SK-N-SH treated with all-trans-retinoic acid at 6 μM for 48 hours (cell line): ENCODE measurements around the gene SCAPER.

Experiments used
- ATAC-seq: fragments of 200-7000 bp; cut with Tn5 transposase; 3 replicates; pipeline ENCODE4 v1.9.1; 2020; ENCODE audit warnings: mild to moderate bottlenecking, moderate library complexity
- BACH2 ChIP-seq: fragments of 250-450 bp; sonication (Bioruptor Pico); IDR thresholded peaks from 2 replicates; pipeline ENCODE4 v1.9.0; 2021; ENCODE audit warnings: mild to moderate bottlenecking, borderline replicate concordance
- CSDC2 ChIP-seq: fragments of 250-450 bp; sonication (Bioruptor Pico); IDR thresholded peaks from 2 replicates; pipeline ENCODE4 v1.5.0; 2020; ENCODE audit warnings: mild to moderate bottlenecking, moderate library complexity
- GLIS3 ChIP-seq: fragments of 250-450 bp; sonication (Bioruptor Pico); IDR thresholded peaks from 2 replicates; pipeline ENCODE4 v1.5.0; 2020; ENCODE audit warnings: mild to moderate bottlenecking, moderate library complexity
- ISL1 ChIP-seq: fragments of 250-450 bp; sonication (Bioruptor Pico); IDR thresholded peaks from 2 replicates; pipeline ENCODE4 v2.1.2; 2022; ENCODE audit warnings: mild to moderate bottlenecking, moderate library complexity
- OSR1 ChIP-seq: fragments of 250-450 bp; sonication (Bioruptor Pico); IDR thresholded peaks from 2 replicates; pipeline ENCODE4 v1.8.0; 2022; ENCODE audit warnings: moderate library complexity, mild to moderate bottlenecking, inconsistent platforms
- PPARA ChIP-seq: fragments of 250-450 bp; sonication (Bioruptor Pico); IDR thresholded peaks from 2 replicates; pipeline ENCODE4 v1.5.0; 2020; ENCODE audit warnings: mild to moderate bottlenecking, borderline replicate concordance
- RARB ChIP-seq: fragments of 250-450 bp; sonication (Bioruptor Pico); IDR thresholded peaks from 2 replicates; pipeline ENCODE4 v1.8.0; 2021; ENCODE audit warnings: mild to moderate bottlenecking, moderate library complexity
- TCF4 ChIP-seq: fragments of 250-450 bp; sonication (Bioruptor Pico); IDR thresholded peaks from 2 replicates; pipeline ENCODE4 v1.8.0; 2021; ENCODE audit warnings: mild to moderate bottlenecking, moderate library complexity, borderline replicate concordance
- TOX ChIP-seq: fragments of 250-450 bp; sonication (Bioruptor Pico); IDR thresholded peaks from 2 replicates; pipeline ENCODE4 v1.8.0; 2021; ENCODE audit warnings: mild to moderate bottlenecking, moderate library complexity, borderline replicate concordance
- ZFP3 ChIP-seq: fragments of 250-450 bp; sonication (Bioruptor Pico); IDR thresholded peaks from 2 replicates; pipeline ENCODE4 v1.5.0; 2020; ENCODE audit warnings: mild to moderate bottlenecking, moderate library complexity
- ZFP30 ChIP-seq: fragments of 450-650 bp; formaldehyde crosslinking; IDR thresholded peaks from 2 replicates; pipeline ENCODE4 v1.5.0; 2022; ENCODE audit warnings: mild to moderate bottlenecking, moderate library complexity
- ZNF565 ChIP-seq: fragments of 450-650 bp; formaldehyde crosslinking; conservative IDR thresholded peaks from 2 replicates; pipeline ENCODE4 v1.5.0; 2020; ENCODE audit warnings: low read depth, mild to moderate bottlenecking, moderate library complexity
- ZNF8 ChIP-seq: fragments of 450-650 bp; formaldehyde crosslinking; IDR thresholded peaks from 2 replicates; pipeline ENCODE4 v1.5.0; 2020; ENCODE audit warnings: mild to moderate bottlenecking, moderate library complexity
- TF ChIP-seq, protein P1 (sequence below): fragments of 250-450 bp; sonication (Bioruptor Pico); IDR thresholded peaks from 2 replicates; pipeline ENCODE4 v1.8.0; 2021; ENCODE audit warnings: low read depth, mild to moderate bottlenecking, moderate library complexity, borderline replicate concordance
- TF ChIP-seq, protein P2 (sequence below): fragments of 250-450 bp; sonication (Bioruptor Pico); IDR thresholded peaks from 2 replicates; pipeline ENCODE4 v1.8.0; 2020; ENCODE audit warnings: mild to moderate bottlenecking, moderate library complexity, borderline replicate concordance
- TF ChIP-seq, protein P3 (sequence below): fragments of 250-450 bp; sonication (Bioruptor Pico); IDR thresholded peaks from 2 replicates; pipeline ENCODE4 v1.5.0; 2020; ENCODE audit warnings: mild to moderate bottlenecking, moderate library complexity
- TF ChIP-seq, protein P4 (sequence below): fragments of 250-450 bp; sonication (Bioruptor Pico); IDR thresholded peaks from 2 replicates; pipeline ENCODE4 v1.5.1; 2021; ENCODE audit warnings: mild to moderate bottlenecking, moderate library complexity
- TF ChIP-seq, protein P5 (sequence below): fragments of 250-450 bp; sonication (Bioruptor Pico); IDR thresholded peaks from 2 replicates; pipeline ENCODE4 v1.5.1; 2020; ENCODE audit warnings: low read depth, mild to moderate bottlenecking, moderate library complexity

Gene SCAPER

DNA sequence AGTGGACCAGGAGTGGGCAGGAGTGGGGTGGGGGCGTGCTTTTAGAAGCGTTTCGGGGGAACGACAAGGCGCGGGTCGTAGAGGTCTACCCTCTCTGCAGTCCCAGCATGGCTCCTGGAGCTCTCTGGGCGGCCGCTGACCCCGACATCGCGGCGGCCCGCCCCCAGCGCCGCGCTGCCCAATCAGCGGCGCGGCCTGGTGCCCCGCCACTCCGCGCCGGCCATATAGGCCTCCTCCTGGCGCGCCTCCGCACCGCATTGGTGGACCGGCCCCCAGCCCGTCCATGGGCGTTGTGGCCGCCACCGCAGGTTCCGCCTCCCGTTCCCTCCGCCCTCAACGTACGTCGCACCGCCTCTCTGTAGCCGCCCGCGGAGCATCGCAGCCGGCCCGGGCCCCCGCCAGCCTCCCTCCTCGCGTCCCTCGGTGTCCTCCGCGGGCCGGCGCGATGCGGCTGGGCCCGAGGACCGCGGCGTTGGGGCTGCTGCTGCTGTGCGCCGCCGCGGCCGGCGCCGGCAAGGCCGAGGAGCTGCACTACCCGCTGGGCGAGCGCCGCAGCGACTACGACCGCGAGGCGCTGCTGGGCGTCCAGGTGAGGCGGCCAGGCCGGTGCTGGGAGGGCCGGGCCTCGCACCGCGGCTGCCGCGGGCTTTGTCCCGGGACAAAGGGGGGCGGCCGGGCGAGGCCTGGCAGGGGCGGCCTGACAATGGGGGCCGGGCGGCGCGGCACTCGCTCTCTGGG is 26.4 kb upstream of the SCAPER start, which contains the start of gene RCN2 (continued):
- TF ChIP-seq, protein P1, sequence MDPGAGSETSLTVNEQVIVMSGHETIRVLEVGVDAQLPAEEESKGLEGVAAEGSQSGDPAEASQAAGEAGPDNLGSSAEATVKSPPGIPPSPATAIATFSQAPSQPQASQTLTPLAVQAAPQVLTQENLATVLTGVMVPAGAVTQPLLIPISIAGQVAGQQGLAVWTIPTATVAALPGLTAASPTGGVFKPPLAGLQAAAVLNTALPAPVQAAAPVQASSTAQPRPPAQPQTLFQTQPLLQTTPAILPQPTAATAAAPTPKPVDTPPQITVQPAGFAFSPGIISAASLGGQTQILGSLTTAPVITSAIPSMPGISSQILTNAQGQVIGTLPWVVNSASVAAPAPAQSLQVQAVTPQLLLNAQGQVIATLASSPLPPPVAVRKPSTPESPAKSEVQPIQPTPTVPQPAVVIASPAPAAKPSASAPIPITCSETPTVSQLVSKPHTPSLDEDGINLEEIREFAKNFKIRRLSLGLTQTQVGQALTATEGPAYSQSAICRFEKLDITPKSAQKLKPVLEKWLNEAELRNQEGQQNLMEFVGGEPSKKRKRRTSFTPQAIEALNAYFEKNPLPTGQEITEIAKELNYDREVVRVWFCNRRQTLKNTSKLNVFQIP: no peak
- no peak for TF ChIP-seq ZNF8 (CRISPR knock-in tag)
- TF ChIP-seq ISL1 (CRISPR knock-in tag): no peak
- no peak for TF ChIP-seq ZFP3 (CRISPR knock-in tag)
- no peak for TF ChIP-seq TOX (CRISPR knock-in tag)
- TF ChIP-seq, all 23 proteins: peak for 0

DNA sequence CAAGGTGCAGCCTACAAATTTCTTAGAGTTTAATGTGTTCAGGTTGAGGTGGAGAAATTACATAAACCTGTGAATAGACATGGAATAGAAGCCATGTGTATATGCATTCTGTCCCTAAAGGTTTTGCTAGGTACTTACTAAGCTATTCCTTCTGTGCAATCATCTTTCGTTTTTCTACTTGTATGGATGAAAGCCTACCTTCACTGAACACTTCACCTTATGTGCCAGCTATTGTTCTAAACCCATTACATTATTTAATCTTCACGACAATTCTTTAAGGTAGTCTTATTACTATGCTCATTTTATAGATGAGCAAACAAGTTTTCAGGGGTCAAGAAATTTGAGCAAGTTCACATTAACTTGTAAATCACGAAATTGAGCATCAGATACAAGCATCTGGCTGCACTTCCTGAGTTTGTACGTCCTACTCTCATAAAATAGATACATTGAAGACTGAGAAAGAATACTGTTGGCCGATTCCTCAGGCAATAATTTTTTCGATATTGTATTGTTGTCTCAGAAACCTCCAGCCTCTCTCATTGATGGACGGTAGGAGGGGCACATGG is 25.8 kb upstream of the SCAPER start:
- no peak for ATAC-seq
- TF ChIP-seq, protein P2, sequence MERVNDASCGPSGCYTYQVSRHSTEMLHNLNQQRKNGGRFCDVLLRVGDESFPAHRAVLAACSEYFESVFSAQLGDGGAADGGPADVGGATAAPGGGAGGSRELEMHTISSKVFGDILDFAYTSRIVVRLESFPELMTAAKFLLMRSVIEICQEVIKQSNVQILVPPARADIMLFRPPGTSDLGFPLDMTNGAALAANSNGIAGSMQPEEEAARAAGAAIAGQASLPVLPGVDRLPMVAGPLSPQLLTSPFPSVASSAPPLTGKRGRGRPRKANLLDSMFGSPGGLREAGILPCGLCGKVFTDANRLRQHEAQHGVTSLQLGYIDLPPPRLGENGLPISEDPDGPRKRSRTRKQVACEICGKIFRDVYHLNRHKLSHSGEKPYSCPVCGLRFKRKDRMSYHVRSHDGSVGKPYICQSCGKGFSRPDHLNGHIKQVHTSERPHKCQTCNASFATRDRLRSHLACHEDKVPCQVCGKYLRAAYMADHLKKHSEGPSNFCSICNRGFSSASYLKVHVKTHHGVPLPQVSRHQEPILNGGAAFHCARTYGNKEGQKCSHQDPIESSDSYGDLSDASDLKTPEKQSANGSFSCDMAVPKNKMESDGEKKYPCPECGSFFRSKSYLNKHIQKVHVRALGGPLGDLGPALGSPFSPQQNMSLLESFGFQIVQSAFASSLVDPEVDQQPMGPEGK (CRISPR knock-in tag): no peak
- no peak for TF ChIP-seq ISL1 (CRISPR knock-in tag)
- TF ChIP-seq, protein P3, sequence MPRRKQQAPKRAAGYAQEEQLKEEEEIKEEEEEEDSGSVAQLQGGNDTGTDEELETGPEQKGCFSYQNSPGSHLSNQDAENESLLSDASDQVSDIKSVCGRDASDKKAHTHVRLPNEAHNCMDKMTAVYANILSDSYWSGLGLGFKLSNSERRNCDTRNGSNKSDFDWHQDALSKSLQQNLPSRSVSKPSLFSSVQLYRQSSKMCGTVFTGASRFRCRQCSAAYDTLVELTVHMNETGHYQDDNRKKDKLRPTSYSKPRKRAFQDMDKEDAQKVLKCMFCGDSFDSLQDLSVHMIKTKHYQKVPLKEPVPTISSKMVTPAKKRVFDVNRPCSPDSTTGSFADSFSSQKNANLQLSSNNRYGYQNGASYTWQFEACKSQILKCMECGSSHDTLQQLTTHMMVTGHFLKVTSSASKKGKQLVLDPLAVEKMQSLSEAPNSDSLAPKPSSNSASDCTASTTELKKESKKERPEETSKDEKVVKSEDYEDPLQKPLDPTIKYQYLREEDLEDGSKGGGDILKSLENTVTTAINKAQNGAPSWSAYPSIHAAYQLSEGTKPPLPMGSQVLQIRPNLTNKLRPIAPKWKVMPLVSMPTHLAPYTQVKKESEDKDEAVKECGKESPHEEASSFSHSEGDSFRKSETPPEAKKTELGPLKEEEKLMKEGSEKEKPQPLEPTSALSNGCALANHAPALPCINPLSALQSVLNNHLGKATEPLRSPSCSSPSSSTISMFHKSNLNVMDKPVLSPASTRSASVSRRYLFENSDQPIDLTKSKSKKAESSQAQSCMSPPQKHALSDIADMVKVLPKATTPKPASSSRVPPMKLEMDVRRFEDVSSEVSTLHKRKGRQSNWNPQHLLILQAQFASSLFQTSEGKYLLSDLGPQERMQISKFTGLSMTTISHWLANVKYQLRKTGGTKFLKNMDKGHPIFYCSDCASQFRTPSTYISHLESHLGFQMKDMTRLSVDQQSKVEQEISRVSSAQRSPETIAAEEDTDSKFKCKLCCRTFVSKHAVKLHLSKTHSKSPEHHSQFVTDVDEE (CRISPR knock-in tag): no peak
- TF ChIP-seq TCF4 (CRISPR knock-in tag): no peak
- no peak for TF ChIP-seq ZFP30 (CRISPR knock-in tag)
- TF ChIP-seq, protein P4, sequence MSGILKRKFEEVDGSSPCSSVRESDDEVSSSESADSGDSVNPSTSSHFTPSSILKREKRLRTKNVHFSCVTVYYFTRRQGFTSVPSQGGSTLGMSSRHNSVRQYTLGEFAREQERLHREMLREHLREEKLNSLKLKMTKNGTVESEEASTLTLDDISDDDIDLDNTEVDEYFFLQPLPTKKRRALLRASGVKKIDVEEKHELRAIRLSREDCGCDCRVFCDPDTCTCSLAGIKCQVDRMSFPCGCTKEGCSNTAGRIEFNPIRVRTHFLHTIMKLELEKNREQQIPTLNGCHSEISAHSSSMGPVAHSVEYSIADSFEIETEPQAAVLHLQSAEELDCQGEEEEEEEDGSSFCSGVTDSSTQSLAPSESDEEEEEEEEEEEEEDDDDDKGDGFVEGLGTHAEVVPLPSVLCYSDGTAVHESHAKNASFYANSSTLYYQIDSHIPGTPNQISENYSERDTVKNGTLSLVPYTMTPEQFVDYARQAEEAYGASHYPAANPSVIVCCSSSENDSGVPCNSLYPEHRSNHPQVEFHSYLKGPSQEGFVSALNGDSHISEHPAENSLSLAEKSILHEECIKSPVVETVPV: no peak
- TF ChIP-seq, protein P5, sequence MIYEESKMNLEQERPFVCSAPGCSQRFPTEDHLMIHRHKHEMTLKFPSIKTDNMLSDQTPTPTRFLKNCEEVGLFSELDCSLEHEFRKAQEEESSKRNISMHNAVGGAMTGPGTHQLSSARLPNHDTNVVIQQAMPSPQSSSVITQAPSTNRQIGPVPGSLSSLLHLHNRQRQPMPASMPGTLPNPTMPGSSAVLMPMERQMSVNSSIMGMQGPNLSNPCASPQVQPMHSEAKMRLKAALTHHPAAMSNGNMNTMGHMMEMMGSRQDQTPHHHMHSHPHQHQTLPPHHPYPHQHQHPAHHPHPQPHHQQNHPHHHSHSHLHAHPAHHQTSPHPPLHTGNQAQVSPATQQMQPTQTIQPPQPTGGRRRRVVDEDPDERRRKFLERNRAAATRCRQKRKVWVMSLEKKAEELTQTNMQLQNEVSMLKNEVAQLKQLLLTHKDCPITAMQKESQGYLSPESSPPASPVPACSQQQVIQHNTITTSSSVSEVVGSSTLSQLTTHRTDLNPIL (CRISPR knock-in tag): no peak
- no peak for TF ChIP-seq ZNF8 (CRISPR knock-in tag)
- no peak for TF ChIP-seq GLIS3 (CRISPR knock-in tag)
- no peak for TF ChIP-seq TOX (CRISPR knock-in tag)
- TF ChIP-seq OSR1 (CRISPR knock-in tag): no peak
- TF ChIP-seq, protein P1: no peak
- TF ChIP-seq CSDC2 (CRISPR knock-in tag): no peak
- no peak for TF ChIP-seq RARB

DNA sequence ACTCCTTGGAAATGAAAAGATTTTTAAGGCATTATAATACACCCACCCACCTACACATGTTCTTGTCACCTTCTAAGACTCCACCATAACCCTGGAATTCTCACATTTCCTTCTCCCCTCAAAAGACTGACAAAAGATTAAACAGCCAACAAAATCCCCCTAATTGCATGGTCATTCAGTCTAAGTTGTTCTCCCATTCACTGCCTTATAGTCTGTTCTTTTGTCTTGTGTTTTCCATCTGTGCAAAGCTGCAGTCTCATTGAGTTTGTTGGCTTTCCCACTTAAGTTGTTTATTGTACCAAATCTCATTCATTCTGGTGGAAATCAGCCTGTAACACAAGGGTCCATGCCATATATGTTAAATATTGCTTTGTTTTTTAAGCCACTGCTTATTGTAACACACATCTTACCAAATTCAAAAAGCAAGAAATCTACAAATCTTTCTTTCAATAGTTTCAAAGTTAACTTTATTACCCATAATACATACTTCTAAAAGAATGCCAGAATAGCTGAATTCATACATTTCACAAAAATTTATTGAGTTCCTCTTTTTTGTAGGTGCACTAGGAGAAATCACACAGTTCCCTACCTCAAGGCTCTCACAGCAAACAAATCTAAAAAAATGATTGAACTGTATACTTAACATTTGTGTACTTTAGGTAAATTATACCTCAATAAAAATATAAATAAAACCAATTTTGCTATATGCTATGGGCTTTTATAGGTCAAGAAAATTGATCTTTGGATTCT is 24.0 kb upstream of the SCAPER start:
- ATAC-seq: no peak
- TF ChIP-seq PPARA (CRISPR knock-in tag) (no peak), ZNF8 (CRISPR knock-in tag) (no peak), ZNF565 (CRISPR knock-in tag) (no peak), BACH2 (CRISPR knock-in tag) (no peak), TCF4 (CRISPR knock-in tag) (no peak), CSDC2 (CRISPR knock-in tag) (no peak)
- TF ChIP-seq, protein P1: no peak
- TF ChIP-seq, protein P3 (CRISPR knock-in tag): no peak
